Loucy (cell line): ENCODE results near the gene REM1.

ENCODE experiments used
- H2AFZ ChIP-seq: fragments of 200-600 bp; sonication (generic); 2 replicates; pipeline ENCODE4 v1.6.0; 2016; ENCODE audit warnings: antibody characterized with exemption, mild to moderate bottlenecking, low read length, moderate library complexity
- H3F3A ChIP-seq: fragments of 200-600 bp; 2 replicates; pipeline ENCODE4 v1.6.0; 2016; ENCODE audit warnings: antibody characterized with exemption, low read depth, mild to moderate bottlenecking
- H3K27me3 ChIP-seq: fragments of 200-600 bp; sonication (generic); 2 replicates; pipeline ENCODE4 v1.6.1; 2014; ENCODE audit warnings: low read length, mild to moderate bottlenecking; ENCODE audit not compliant: insufficient read depth, poor library complexity, severe bottlenecking
- H3K36me3 ChIP-seq: fragments of 200-600 bp; sonication (generic); 2 replicates; pipeline ENCODE4 v1.6.1; 2016; ENCODE audit warnings: low read length; ENCODE audit not compliant: insufficient read depth
- H3K4me1 ChIP-seq: fragments of 200-600 bp; sonication (generic); 2 replicates; pipeline ENCODE4 v1.5.1; 2014; ENCODE audit warnings: low read length, mild to moderate bottlenecking; ENCODE audit not compliant: insufficient read depth, poor library complexity, severe bottlenecking
- H3K4me2 ChIP-seq: fragments of 200-600 bp; sonication (generic); 2 replicates; pipeline ENCODE4 v1.6.0; 2014; ENCODE audit warnings: antibody characterized with exemption, low read length, low read depth, mild to moderate bottlenecking; ENCODE audit not compliant: poor library complexity, severe bottlenecking
- H3K4me3 ChIP-seq: fragments of 200-600 bp; sonication (generic); 2 replicates; pipeline ENCODE4 v1.5.1; 2014; ENCODE audit warnings: low read length, mild to moderate bottlenecking, mixed read lengths; ENCODE audit not compliant: poor library complexity, severe bottlenecking
- H3K79me2 ChIP-seq: fragments of 200-600 bp; sonication (generic); 2 replicates; pipeline ENCODE4 v1.6.1; 2014; ENCODE audit warnings: low read length; ENCODE audit not compliant: insufficient read depth
- H3K9ac ChIP-seq: fragments of 200-600 bp; sonication (generic); 2 replicates; pipeline ENCODE4 v1.6.0; 2014; ENCODE audit warnings: mild to moderate bottlenecking, low read depth, low read length, moderate library complexity; ENCODE audit not compliant: poor library complexity, severe bottlenecking
- H3K9me2 ChIP-seq: fragments of 200-600 bp; sonication (generic); replicated peaks from 2 replicates; pipeline ENCODE4 v1.6.1; 2016; ENCODE audit warnings: low read depth, low read length, mixed read lengths
- H3K9me3 ChIP-seq: fragments of 200-600 bp; sonication (generic); 2 replicates; pipeline ENCODE4 v1.6.1; 2014; ENCODE audit warnings: mild to moderate bottlenecking, antibody characterized with exemption, low read length, low read depth; ENCODE audit not compliant: insufficient read depth
- H4K20me1 ChIP-seq: fragments of 200-600 bp; sonication (generic); 2 replicates; pipeline ENCODE4 v1.6.0; 2014; ENCODE audit warnings: antibody characterized with exemption, low read length, mild to moderate bottlenecking; ENCODE audit not compliant: insufficient read depth, poor library complexity, severe bottlenecking
- EZH2phosphoT487 ChIP-seq: fragments of 200-600 bp; IDR thresholded peaks from 2 replicates; pipeline ENCODE4 v1.6.1; 2018; ENCODE audit warnings: antibody characterized with exemption, mild to moderate bottlenecking, moderate library complexity, borderline replicate concordance
- TF ChIP-seq, protein P1 (sequence below): fragments of 200-600 bp; sonication (generic); conservative IDR thresholded peaks from 2 replicates; pipeline ENCODE4 v1.5.1; 2014; ENCODE audit warnings: mild to moderate bottlenecking, antibody characterized with exemption, low read length

REM1 gene

DNA sequence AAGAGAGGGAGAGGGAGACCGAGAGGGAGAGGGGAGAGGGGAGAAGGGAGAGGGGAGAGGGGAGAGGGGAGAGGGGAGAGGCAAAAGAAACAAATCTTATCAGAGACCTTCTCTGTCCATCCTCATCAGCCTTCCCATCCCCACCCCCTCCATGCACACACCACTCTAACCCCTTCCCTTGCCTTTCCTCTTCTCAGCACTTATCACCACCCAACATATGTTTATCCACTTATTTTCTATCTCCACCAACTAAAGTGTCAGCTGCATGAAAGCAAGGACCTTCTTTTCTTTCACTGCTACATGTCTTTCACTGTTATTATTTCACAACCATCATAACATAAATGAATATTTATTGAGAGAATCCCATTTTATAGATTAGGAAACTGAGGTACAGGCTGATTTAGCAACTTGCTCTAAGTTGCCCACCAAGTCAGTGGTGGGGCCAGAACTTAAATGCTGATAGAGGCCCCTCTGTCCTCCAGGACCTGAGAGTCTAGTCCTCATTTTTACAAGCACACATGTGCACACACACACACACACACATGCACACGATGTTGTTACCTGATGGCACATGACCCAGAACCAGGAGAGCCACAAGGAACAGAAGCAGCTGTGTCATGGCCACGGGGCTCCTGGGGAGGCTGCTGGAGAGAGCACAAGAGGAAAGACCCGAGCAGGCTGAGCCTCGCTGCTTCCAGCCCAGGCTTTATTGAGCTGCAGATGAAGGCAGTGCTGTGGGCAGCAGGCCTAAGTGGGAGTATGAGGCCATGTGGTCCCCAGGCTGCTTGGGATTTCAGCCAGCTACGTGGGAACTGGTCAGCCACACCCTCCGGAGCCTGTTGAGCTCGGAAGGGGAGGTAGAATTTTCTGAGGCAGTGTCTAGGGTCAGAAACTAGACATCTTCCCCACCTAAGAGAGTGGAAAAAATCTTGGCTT lies 2.4 kb upstream of the REM1 start:
- Histone ChIP-seq H3K9me3 (no peaks in the 10 kb centered on the region), H3K36me3 (no peaks in the 10 kb centered on the region), H2AFZ (no peak overlapping the region), H3K9me2 (no peaks in the 10 kb centered on the region), H3K4me3 (no peak overlapping the region), H3K4me2 (no peak overlapping the region), H3K9ac (no peak overlapping the region), H4K20me1 (no peaks in the 10 kb centered on the region), H3K27me3 (no peaks in the 10 kb centered on the region), H3F3A (no peaks in the 10 kb centered on the region), H3K79me2 (no peaks in the 10 kb centered on the region), H3K4me1 (no peaks in the 10 kb centered on the region)
- TF ChIP-seq, protein P1, sequence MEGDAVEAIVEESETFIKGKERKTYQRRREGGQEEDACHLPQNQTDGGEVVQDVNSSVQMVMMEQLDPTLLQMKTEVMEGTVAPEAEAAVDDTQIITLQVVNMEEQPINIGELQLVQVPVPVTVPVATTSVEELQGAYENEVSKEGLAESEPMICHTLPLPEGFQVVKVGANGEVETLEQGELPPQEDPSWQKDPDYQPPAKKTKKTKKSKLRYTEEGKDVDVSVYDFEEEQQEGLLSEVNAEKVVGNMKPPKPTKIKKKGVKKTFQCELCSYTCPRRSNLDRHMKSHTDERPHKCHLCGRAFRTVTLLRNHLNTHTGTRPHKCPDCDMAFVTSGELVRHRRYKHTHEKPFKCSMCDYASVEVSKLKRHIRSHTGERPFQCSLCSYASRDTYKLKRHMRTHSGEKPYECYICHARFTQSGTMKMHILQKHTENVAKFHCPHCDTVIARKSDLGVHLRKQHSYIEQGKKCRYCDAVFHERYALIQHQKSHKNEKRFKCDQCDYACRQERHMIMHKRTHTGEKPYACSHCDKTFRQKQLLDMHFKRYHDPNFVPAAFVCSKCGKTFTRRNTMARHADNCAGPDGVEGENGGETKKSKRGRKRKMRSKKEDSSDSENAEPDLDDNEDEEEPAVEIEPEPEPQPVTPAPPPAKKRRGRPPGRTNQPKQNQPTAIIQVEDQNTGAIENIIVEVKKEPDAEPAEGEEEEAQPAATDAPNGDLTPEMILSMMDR: no peak
- TF ChIP-seq EZH2phosphoT487: no peak

DNA sequence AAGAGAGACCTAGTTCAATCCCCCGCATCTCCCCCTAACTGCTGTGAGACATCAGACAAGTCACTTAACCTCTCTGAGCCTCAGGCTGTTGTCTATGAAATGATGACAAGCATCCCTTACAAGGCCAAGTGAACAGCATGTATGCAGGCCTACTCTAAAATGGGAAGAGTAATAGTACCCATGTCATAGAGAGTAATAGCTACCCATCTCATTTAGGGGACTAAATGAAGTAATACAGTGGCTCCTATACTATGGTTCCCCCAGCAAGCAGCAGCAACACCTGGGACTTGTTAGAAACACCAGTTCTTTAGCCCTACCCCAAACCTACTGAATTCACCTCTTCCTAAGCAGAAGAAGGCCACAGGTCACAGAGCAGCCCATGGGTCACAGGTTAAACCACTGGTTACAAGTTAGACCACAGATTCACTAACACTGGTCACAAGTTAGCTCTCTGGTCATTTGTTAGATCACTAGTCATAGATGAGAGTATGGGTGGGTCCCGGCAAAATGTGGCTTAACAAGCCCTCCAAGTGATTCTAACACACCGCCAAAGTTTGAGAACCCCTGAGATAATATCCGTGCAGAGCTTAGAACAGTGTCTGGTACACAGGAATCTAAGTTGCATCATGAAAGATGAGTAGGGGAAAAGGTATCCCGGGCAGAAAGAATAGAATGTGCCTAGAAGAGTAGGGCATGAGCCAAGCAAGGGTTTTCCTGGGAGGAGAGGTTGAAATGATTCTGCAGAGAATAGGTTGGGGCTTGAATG lies 1.6 kb upstream of the REM1 start:
- no peaks in the 10 kb centered on the region for H4K20me1 ChIP-seq
- no peaks in the 10 kb centered on the region for H3K9me3 ChIP-seq
- H3K9ac ChIP-seq: no peak overlapping the region
- no peak overlapping the region for H2AFZ ChIP-seq
- TF ChIP-seq, protein P1: no peak
- TF ChIP-seq EZH2phosphoT487: no peak
- H3F3A ChIP-seq: no peaks in the 10 kb centered on the region
- H3K4me2 ChIP-seq: no peak overlapping the region
- H3K79me2 ChIP-seq: no peaks in the 10 kb centered on the region
- no peak overlapping the region for H3K4me3 ChIP-seq
- no peaks in the 10 kb centered on the region for H3K9me2 ChIP-seq
- H3K4me1 ChIP-seq: no peaks in the 10 kb centered on the region
- no peaks in the 10 kb centered on the region for H3K36me3 ChIP-seq
- no peaks in the 10 kb centered on the region for H3K27me3 ChIP-seq

DNA sequence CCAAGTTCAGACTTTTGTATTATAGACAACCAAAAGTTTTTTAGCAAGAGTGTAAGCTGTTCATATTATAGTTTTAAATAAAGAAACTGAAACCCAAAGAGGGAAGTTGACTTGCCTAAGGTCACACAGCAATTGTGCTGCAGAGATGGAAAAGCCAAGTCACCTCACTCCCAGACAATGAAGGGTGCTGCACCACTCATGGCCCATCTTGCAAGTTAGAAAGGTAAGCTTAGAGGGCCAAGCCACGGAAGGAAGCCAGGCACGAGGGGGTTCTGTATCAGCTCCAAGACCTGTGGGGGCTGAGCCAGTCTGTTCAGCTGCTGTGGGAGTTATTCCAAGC lies 1.0 kb upstream of the REM1 start:
- TF ChIP-seq EZH2phosphoT487: no peak
- TF ChIP-seq, protein P1: no peak
- Histone ChIP-seq H3K36me3 (no peaks in the 10 kb centered on the region), H3K79me2 (no peaks in the 10 kb centered on the region), H3K9me3 (no peaks in the 10 kb centered on the region), H3K9me2 (no peaks in the 10 kb centered on the region), H3K4me3 (no peak overlapping the region), H3K9ac (no peak overlapping the region), H3K27me3 (no peaks in the 10 kb centered on the region), H3F3A (no peaks in the 10 kb centered on the region), H3K4me2 (no peak overlapping the region), H2AFZ (no peak overlapping the region), H4K20me1 (no peaks in the 10 kb centered on the region), H3K4me1 (no peaks in the 10 kb centered on the region)
